GM21825 (cell line): Measurements from ENCODE around the gene MRPL52.
A peak's percentile ranks its signal among the peaks of the same experiment; 100 is the strongest.
"Not testable (repeated sequence)": the region's sequence is repeated elsewhere in the genome, so short reads cannot be mapped to it uniquely, and the experiment has no call there.

ENCODE experiments used
- ATAC-seq: cut with Tn5 transposase; IDR thresholded peaks from one replicate; pipeline ENCODE4 v1.9.1; 2021; ENCODE audit warnings: mild to moderate bottlenecking, moderate library complexity; ENCODE audit not compliant: unreplicated experiment

The MRPL52 gene

DNA sequence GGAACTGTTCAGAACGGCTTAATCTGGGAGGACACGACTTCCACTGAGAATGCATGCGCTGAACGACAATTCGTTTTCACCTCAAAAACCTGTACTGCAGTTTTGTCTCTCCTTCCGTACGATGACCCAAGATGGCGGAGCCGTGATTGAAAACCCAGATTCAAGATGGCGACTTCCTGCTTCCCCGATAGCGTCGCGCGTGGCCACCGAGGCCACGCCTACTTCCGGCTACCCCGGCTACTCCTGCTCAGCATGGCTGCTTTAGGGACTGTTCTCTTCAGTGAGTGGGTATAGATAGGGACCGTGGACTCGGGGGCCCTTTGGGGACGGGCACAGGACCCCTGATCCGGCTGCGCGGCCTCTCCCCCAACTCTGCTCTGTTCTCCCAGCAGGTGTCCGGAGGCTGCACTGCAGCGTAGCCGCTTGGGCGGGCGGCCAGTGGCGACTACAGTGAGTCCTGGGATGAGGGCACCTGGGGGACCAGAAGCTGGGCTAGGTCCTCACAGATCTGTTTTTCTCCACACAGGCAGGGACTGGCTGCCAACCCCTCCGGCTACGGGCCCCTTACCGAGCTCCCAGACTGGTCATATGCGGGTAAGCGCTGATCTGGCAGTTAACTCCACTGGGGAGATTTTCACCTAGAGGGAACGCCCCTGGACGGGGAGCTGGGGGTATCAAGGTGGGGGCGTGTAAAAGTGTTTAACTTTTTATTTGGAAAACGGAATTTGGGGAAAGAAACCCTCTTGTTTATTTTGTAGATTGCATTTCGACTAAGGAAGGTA lies at the start of gene MRPL52:
Gene MRPL52, plus strand, starts transcription at position 227 of the 782 bp plus-strand sequence. Its CDS starts 26 bp downstream, at position 253.
- peak; percentile 89 for ATAC-seq

DNA sequence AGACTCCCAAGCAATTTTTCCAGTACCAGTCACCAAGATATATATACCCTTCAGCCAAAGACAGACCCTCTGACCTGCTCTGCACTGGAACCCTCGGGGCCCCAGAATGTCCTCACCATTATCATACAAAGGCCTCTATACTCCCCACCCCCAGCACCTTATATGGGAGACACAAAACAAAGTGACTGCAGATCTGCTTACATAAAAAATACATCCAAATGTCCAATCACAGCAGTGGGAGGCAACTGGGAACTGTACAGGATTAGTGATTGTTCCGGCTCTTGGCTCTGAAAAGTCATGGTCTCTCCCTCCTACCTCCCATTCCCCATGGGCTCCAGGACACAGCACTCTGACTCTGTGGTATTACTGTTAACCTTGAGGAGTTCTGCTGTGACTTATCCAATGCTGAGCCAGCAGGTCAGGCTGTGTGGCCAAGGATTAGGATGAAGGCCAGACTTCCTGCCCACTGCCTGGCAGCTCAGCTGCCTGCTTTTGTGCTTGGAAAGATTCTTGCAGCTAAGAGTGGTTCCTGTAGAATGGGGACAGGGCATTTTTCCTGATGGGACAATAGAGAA lies 49.5 kb upstream of the MRPL52 start:
- no peak for ATAC-seq

DNA sequence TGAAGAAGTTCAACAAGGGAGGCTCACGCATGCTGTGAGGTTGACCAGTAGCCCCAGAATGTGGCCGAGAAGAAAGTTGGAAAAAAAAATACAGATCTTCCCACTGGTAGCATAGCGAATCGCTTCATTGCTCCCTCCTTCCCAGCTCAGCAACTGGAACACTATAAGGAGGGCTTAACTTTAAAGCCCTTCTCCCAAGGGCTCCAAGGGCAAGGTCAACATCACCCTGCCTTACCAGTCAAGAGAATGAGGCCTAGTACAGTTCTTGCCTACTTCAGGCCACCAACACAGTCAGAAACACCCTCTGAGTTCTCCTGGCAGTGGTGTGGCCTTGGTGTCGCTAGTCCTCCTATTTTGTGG lies 48.8 kb upstream of the MRPL52 start:
- no peak for ATAC-seq

DNA sequence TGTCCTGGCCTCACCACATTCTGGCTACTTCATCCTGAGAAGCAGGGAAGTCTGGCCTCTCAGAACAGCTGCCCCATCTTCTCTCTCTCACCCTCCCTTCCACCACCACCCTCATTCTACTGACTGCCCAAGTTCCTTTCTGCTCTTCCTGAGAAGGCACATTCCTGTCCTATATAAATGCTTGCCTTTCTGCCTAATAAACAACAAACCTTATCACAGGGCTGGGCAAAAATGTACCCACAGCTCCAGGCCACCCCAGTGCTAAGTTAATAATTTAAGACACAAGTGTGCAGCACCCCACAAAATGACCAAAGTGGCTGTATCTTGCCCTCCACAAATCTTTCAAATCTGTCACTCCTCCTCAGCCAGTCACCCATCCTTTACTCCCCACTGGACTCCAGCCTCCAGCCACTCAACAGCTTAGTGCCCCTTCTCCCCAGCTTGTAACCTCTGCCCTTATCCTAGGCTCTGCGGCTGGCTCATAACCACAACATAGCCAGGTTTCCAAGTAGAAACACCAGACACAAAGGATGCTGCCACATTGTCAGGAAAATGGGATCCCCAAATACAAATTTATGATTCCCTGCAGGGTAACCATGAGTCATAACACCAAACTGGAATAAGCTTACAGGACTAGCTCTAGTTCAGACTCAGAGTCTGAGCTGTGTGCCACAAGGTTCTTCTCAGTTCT lies 48.2 kb upstream of the MRPL52 start:
- no peak for ATAC-seq

DNA sequence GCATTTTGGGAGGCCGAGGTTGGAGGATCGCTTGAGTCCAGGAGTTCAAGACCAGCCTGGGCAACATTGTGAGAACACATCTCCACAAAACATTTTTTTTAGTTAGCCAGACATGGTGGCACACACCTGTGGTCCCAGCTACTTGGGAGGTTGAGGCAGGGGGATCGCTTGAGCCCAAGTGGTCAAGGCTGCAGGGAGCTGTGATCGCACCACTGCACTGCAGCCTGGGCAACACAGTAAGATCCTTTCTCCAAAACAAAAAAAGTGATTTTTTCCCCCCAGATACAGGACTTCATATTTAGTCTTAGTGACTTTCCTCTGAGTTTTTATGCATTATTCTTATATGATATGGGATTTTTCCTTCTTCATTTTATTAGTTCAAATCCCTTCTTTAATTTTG lies 43.0 kb upstream of the MRPL52 start:
- ATAC-seq = no peak

DNA sequence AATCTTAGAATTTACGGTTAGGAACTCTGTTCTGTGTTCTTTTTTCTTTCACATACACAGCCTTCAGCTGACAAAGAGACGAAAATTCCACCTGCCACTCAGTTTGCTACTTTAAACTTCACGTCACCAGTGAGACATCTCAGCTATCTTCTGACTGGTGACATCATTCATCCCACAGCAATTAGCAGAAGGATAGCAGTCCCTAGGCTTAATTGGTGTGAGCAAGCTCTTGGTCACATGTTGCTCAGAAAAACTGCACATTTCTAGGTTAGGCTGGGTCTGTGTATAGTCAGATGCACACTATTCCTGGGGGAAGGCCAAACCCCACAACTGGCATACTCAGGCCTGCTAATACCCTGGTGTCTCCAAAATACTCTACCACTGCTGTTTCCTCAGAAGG lies 38.4 kb upstream of the MRPL52 start:
- no peak for ATAC-seq

DNA sequence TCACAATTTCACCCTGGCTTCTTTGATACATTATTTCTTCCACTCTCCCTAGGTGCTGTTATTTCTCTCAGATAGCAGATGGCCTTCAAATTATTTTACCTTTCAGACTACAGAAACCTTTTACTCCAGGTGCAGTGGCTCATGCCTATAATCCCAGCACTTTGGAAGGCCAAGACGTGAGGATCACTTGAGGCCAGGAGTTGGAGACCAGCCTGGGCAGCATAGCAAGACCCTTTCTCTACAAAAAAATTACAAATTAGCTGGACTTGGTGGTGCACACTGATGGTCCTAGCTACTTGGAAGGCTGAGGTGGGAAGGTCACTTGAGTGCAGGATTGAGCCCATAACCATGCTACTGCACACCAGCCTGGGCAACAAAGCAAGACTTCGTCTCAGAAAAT lies 37.5 kb upstream of the MRPL52 start:
- ATAC-seq = no peak

DNA sequence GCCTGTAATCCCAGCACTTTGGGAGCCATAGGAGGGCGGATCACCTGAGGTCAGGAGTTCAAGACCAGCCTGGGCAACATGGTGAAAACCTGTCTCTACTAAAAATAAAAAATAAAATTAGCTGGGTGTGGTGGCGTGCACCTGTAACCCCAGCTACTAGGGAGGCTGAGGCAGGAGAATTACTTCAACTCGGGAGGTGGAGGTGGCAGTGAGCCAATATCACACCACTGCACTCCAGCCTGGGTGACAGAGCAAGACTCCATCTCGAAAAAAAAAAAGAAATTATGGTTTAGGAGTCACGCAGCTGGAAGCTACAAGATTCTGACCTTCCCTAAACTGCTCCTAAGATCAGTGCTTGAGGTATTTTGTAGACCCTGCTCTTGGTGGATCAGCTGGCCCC lies 36.1 kb upstream of the MRPL52 start:
- not testable (repeated sequence) for ATAC-seq

DNA sequence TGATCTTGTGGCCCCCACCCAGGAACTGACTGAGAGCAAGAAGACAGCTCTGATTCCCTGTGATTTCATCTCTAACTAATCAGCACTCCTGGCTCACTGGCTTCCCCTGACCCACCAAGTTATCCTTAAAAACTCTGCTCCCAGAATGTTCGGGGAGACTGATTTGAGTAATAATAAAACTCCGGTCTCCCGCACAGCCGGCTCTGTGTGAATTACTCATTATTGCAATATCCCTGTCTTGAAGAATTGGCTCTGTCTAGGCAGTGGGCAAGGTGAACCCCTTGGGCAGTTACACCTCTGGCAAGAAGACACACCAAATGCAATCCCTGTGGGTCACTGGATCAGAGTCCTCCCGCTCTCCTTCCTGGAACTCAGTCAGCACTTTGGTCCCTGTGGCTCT lies 35.7 kb upstream of the MRPL52 start:
- no peak for ATAC-seq

DNA sequence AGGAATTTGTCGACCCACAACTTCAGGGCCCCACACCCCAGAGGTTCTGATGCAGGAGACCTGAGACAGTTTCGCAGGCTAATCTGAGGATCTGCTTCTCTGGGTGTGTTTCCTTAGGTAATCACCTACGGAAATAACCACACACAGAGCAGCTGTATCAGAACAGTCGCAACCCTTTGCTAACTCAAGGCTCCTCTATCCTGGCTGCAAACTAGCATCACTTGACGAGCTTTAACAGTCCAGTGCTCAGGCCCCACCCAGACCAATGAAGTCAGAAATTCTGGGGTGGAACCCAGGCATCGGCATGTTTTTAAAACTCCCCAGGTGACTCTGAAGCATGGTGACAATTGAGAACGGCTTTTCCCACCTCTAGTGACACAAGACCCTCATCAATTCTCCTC lies 35.1 kb upstream of the MRPL52 start:
- no peak for ATAC-seq

DNA sequence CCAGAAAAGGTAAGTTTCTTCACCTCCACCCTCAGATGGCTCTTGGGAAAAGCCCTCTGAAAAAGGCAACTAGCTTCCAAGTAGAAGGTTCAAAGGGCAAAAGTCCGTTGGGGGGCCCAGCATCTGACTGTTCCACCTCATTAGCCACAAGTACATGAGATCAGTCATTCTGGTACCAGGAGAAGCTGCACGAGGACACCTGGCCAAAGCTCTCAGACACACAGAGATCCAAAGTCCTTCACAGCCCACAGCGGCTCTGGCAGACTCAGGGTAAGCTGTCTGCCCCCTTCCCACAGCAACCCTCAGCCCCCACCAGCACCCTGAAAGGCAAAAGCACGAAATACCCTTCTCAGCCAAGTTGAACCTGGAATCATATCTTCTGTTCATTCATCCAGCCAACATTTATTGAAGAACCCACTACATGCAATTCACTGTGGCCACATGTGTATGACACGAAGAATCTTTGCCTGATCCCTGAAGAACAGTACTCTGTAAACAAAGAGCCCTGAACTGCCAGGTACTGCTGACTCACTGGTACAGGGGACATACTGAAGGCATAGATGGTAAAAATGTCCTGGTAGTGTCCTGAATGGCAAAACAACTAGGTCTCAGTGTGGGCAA lies 33.5 kb upstream of the MRPL52 start:
- no peak for ATAC-seq

DNA sequence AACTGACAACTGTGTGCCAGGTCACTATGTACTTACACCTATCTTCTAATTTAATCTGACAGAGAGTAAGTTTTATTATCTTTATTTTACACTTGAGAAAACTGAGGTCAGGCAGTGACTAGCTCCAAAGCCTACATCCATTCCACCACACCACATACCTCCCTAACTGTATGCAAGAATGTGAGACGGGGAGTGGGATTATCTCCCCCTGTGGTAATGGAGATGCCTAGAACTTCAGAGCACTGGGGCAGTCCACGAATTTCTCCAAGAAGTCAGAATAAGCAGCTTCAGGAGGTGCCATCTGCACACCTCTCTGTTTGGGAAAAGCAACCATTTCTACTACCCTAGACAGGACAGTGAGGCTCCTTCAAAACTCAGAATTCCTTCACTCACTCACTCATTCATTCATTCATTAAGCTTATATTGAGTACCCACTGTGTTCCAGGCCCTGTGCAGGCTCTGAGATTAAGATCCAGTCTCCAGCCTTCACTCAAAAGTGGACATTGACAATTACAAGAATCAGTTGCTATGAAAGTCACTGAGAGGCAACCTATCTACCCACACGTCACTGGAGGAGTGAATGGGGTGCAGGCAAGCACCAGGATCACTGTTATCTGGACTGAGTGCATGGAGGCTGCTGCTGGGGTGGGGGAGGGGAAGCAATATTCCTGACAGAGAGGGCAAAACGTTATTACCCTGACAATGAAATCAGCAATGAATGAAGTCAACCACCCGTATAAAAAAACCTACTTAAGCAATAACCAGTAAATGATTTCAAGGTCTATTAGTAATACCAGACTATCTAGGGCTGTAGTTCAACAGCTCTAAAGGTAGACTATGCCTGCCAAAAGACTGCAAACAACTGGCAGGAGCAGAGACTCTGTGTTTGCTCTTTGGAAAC lies 32.4 kb upstream of the MRPL52 start:
- no peak for ATAC-seq

DNA sequence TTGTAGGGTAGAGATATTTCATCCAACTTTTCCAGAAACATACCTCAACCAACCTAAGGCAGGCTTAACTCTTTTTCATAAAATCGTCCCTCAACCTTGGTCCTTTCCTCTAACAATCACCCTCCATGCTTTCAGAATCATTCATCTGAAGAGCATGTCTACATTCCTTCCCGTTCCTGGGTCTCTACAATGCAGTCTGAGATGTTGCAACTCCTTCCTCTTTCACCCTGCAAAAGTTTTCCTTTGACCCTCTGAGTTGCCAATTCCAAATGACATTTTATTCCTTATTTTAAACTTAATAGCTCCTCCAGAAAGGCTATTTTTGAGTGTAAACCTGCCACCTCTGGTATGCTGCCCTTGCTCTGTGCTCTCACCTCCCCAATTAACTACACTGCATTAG lies 31.2 kb upstream of the MRPL52 start:
- ATAC-seq = no peak

DNA sequence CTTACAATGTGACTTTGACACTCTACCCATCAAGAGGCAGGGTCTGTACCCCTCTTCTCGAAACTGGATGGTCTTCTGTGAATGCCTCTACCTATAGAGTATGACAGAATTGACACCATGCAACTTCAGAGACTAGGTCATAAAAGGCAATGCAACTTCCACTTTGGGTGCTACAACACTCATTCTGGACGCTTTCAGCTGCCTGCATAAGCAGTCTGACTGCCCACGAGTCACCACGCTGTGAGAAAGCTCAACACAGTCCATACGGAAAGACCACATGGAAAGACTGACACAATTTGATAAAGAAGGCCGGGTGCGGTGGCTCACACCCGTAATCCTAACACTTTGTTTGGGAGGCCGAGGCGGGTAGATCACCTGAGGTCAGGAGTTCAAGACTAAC lies 29.3 kb upstream of the MRPL52 start:
- ATAC-seq = no peak

DNA sequence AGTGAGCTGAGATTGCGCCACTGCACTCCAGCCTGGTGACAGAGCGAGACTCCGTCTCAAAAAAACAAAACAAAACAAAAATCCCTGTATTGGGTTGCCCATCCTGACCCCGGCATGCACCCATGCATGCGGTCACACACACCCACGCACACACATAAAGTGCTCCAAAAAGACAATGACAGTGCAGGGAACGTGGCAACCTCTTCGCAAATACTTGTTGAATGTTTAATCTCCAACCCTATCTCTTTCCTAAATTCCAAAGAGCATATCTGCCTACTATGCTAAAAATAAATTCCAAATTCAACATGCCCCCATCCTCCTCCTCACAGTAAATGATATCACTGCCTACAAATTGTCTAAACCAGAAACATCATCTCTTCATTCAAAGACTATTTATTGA lies 28.0 kb upstream of the MRPL52 start:
- no peak for ATAC-seq

DNA sequence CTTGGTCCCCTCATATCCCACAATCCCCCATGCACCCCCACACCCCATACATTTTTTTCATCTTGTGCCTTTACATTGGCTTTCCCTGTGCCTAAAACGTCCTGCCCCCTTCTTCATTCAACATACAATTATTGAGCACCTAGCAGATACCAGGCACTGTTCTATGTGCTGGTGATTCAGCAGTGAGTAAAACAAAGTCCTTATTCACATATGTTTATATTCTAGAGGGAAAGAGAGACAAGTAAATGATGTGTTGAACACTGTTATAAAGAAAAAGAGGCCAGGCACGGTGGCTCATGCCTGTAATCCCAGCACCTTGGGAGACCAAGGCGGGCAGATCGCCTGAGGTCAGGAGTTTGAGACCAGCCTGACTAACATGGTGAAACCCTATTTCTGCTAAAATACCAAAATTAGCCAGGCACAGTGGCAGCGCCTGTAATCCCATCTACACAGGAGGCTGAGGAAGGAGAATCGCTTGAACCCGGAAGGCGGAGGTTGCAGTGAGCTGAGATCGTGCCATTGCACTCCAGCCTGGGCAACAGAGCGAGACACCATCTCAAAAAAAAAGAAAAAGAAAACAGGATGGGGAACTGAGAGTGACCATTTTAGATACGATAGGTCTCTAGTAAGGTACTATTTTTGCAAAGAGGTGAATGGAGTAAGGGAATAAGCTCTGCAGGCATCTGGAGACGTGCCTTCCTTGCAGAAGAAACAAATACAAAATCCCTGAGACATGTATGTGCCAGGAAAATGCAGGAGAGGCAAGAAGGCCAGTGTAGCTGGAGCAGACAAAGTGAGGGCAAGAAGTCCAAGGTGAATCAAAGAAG lies 26.6 kb upstream of the MRPL52 start:
- peak; percentile 51 for ATAC-seq

DNA sequence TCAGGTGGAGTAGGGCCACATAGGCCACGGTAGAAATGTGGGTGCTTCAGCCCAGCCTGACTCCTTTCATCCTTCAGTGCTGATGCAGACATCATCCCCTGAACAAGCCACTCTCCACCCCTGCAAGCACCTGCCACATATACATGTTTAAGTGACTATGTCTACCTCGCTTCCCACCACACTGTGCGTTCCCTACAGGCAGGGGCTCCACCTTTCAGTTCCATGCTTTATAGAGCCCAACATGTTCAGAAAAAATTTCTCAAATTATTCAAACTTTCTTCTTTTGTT lies 26.1 kb upstream of the MRPL52 start:
- ATAC-seq = peak; percentile 21

DNA sequence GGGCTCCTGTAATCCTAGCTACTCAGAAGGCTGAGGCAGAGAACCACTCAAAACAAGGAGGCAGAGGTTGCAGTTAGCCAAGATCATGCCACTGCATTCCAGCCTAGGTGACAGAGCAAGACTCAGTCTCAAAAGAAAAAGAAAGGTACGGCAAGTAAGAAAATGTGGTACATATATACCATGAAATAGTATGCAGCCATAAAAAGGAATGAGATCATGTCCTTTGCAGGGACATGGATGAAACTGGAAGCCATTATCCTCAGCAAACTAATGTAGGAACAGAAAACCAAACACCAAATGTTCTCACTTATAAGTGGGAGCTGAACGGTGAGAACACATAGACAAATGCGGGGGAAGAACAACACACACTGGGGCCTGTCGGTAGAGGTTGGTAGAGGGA lies 24.5 kb upstream of the MRPL52 start:
- ATAC-seq = not testable (repeated sequence)

DNA sequence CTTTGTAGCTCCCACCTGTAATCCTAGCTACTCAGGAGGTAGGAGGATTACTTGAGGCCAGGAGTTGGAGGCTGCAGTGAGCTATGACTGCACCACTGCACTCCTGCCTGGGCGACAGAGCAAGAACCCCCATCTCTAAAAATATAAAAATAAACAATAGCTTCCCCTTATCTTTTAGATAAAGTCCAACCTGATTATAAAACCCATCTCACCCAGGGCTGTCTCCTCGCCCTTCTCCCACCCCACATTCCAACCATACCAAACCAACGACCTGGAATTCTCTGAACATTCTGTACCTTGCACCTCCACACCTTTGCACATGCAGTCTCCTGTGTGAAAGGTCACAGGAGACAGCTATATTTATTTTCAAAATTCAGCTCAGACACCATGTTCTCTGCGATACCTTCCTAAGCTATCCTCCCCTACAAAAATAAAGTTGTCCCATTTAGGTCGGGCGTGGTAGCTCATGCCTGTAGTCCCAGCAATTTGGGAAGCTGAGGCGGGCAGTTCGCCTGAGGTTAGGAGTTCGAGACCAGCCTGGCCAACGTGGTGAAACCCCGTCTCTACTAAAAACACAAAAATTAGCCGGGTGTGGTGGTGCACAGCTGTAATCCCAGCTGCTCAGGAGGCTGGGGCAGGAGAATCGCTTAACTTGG lies 22.1 kb upstream of the MRPL52 start:
- ATAC-seq = no peak
